H1 (cell line): ENCODE data around the gene MKRN2OS. TPM values are rescaled to one million over a fixed set of nuclear protein-coding genes. Genes with fewer than 3 reads are reported as not detected.

Source experiments
- CTCF ChIA-PET: fragments of 300-600 bp; sonication (Branson Sonifier 250); formaldehyde crosslinking; loops from one replicate; lab custom pipeline; 2021; ENCODE audit not compliant: partially characterized antibody; lab: Charles Lee
- POLR2A ChIA-PET: fragments of 300-600 bp; sonication (Branson Sonifier 250); formaldehyde crosslinking; loops from one replicate; lab custom pipeline; 2021; ENCODE audit warnings: inconsistent platforms; ENCODE audit not compliant: partially characterized antibody; lab: Charles Lee
- DNase-seq, 2 experiments: peaks; one replicate each; pipeline versions ENCODE4 v3.0.0 to v3.0.0-alpha.2; 2010 to 2022; ENCODE audit warnings: low spot score in 2 of 2, low read depth in 1 of 2, mixed read lengths in 1 of 2
- FAIRE-seq: peaks from 2 replicates; lab custom pipeline; 2011; peaks lifted over from hg19 to GRCh38; lab: Jason Lieb, UNC
- H2AFZ ChIP-seq: 2 replicates; pipeline ENCODE4 v1.8.1; 2012; ENCODE audit warnings: low read length, inconsistent platforms
- H2AK5ac ChIP-seq: 2 replicates; pipeline ENCODE4 v1.6.1; 2013; ENCODE audit warnings: low read depth, low read length
- H2BK120ac ChIP-seq: replicated peaks from 2 replicates; pipeline ENCODE3; 2013; ENCODE audit warnings: low read depth, low read length, inconsistent platforms
- H2BK12ac ChIP-seq: 2 replicates; pipeline ENCODE4 v1.6.1; 2013; ENCODE audit warnings: low read depth, low read length
- H2BK15ac ChIP-seq: 2 replicates; pipeline ENCODE4 v1.6.1; 2013; ENCODE audit warnings: low read length
- H2BK20ac ChIP-seq: 2 replicates; pipeline ENCODE4 v1.6.1; 2013; ENCODE audit warnings: low read length
- H2BK5ac ChIP-seq: 2 replicates; pipeline ENCODE4 v1.6.1; 2013; ENCODE audit warnings: low read depth, low read length
- H3K14ac ChIP-seq: 2 replicates; pipeline ENCODE4 v1.6.1; 2013; ENCODE audit warnings: inconsistent platforms; ENCODE audit not compliant: insufficient read length
- H3K18ac ChIP-seq: 2 replicates; pipeline ENCODE4 v1.6.1; 2013; ENCODE audit warnings: low read length; ENCODE audit errors: extremely low read depth
- H3K23ac ChIP-seq: 2 replicates; pipeline ENCODE4 v1.6.1; 2013; ENCODE audit warnings: inconsistent platforms; ENCODE audit not compliant: insufficient read length
- H3K23me2 ChIP-seq: 2 replicates; pipeline ENCODE4 v1.6.1; 2013; ENCODE audit warnings: low read depth, low read length
- H3K27ac ChIP-seq: 2 replicates; pipeline ENCODE4 v1.6.1; 2011; ENCODE audit warnings: low read depth, low read length, inconsistent platforms
- H3K27me3 ChIP-seq, 4 experiments: replicated peaks in 1 of 4; 1 replicate in 1 of 4; 2 replicates in 3 of 4; pipeline versions ENCODE4 v1.6.1 to v1.8.1; 2011 to 2013; ENCODE audit warnings: low read length in 3 of 4, mild to moderate bottlenecking in 3 of 4, inconsistent platforms in 2 of 4, mixed read lengths in 2 of 4, moderate library complexity in 1 of 4; ENCODE audit not compliant: control insufficient read depth in 3 of 4, insufficient read depth in 3 of 4; ENCODE audit errors: extremely low read depth in 1 of 4
- H3K36me3 ChIP-seq, 4 experiments: 2 replicates each; pipeline versions ENCODE4 v1.6.1 to v1.8.1; 2011 to 2013; ENCODE audit warnings: mild to moderate bottlenecking in 4 of 4, low read length in 3 of 4, moderate library complexity in 2 of 4, control low read depth in 1 of 4, inconsistent platforms in 1 of 4; ENCODE audit not compliant: insufficient read depth in 4 of 4, control insufficient read depth in 2 of 4
- H3K4ac ChIP-seq: replicated peaks from 2 replicates; pipeline ENCODE3; 2013; ENCODE audit warnings: low read length, low read depth, mixed read lengths, inconsistent platforms; ENCODE audit not compliant: insufficient read length
- H3K4me1 ChIP-seq, 4 experiments: replicated peaks in 1 of 4; 1 replicate in 1 of 4; 2 replicates in 3 of 4; pipeline versions ENCODE4 v1.6.1 to v1.8.1; 2011 to 2013; ENCODE audit warnings: low read length in 3 of 4, inconsistent platforms in 2 of 4, mixed read lengths in 1 of 4; ENCODE audit not compliant: insufficient read depth in 4 of 4, control insufficient read depth in 3 of 4
- H3K4me2 ChIP-seq, 2 experiments: 2 replicates each; pipeline versions ENCODE4 v1.6.1 to v1.8.1; 2011 to 2013; ENCODE audit warnings: low read depth in 2 of 2, low read length in 2 of 2, control low read depth in 1 of 2, inconsistent platforms in 1 of 2, mild to moderate bottlenecking in 1 of 2; ENCODE audit not compliant: insufficient read depth in 1 of 2
- H3K4me3 ChIP-seq, 4 experiments: fragments of 200-600, 300-600 bp in 1 of 4; sonication (generic), shearing (Covaris generic), sonication (Bioruptor Twin) in 1 of 4; 2 replicates each; pipeline versions ENCODE4 v1.5.1 to v1.8.1; 2011 to 2016; ENCODE audit warnings: low read length in 4 of 4, low read depth in 3 of 4, control low read depth in 2 of 4, inconsistent platforms in 2 of 4, mild to moderate bottlenecking in 2 of 4, mixed read lengths in 1 of 4, moderate library complexity in 1 of 4; ENCODE audit not compliant: insufficient read depth in 2 of 4; ENCODE audit errors: extremely low read depth in 1 of 4
- H3K56ac ChIP-seq: replicated peaks from 2 replicates; pipeline ENCODE3; 2013; ENCODE audit warnings: low read depth, mild to moderate bottlenecking, mixed read lengths, low read length, inconsistent platforms; ENCODE audit not compliant: insufficient read length
- H3K79me1 ChIP-seq: 2 replicates; pipeline ENCODE4 v1.6.1; 2013; ENCODE audit warnings: low read depth, low read length, control low read depth
- H3K79me2 ChIP-seq, 2 experiments: 2 replicates each; pipeline versions ENCODE4 v1.6.1 to v1.8.1; 2012 to 2013; ENCODE audit warnings: low read length in 2 of 2, mild to moderate bottlenecking in 2 of 2, inconsistent platforms in 1 of 2; ENCODE audit not compliant: insufficient read depth in 2 of 2, control insufficient read depth in 1 of 2
- H3K9ac ChIP-seq, 4 experiments: replicated peaks in 1 of 4; 1 replicate in 1 of 4; 2 replicates in 3 of 4; pipeline versions ENCODE4 v1.6.1 to v1.8.1; 2011 to 2013; ENCODE audit warnings: low read depth in 3 of 4, low read length in 3 of 4, control low read depth in 2 of 4, mild to moderate bottlenecking in 2 of 4, moderate library complexity in 2 of 4, inconsistent platforms in 1 of 4; ENCODE audit errors: extremely low read depth in 1 of 4
- H3K9me3 ChIP-seq, 2 experiments: 2 replicates each; pipeline versions ENCODE4 v1.6.1 to v1.8.1; 2012 to 2013; ENCODE audit warnings: mild to moderate bottlenecking in 2 of 2, moderate library complexity in 2 of 2, control low read depth in 1 of 2, inconsistent platforms in 1 of 2, low read depth in 1 of 2, low read length in 1 of 2, mixed read lengths in 1 of 2; ENCODE audit not compliant: insufficient read depth in 2 of 2
- H4K20me1 ChIP-seq, 2 experiments: replicated peaks in 1 of 2; 2 replicates each; pipeline versions ENCODE3 to v1.8.1; 2011 to 2013; ENCODE audit warnings: inconsistent platforms in 2 of 2, low read length in 2 of 2, mild to moderate bottlenecking in 1 of 2; ENCODE audit not compliant: insufficient read depth in 2 of 2, control insufficient read depth in 1 of 2
- H4K5ac ChIP-seq: 2 replicates; pipeline ENCODE4 v1.6.1; 2013; ENCODE audit warnings: low read length, low read depth, mixed read lengths, inconsistent platforms; ENCODE audit not compliant: insufficient read length
- H4K8ac ChIP-seq: 2 replicates; pipeline ENCODE4 v1.8.0; 2013; ENCODE audit warnings: mild to moderate bottlenecking, moderate library complexity, low read length, inconsistent platforms; ENCODE audit not compliant: insufficient read depth; ENCODE audit errors: extremely low read depth
- H4K91ac ChIP-seq: replicated peaks from 2 replicates; pipeline ENCODE3; 2013; ENCODE audit warnings: low read length, mixed read lengths, inconsistent platforms; ENCODE audit not compliant: insufficient read length
- BRCA1 ChIP-seq: IDR thresholded peaks from 2 replicates; pipeline ENCODE4 v1.6.1; 2012; ENCODE audit warnings: low read depth, low read length, improper control_type of control experiment
- MAX ChIP-seq: IDR thresholded peaks from 2 replicates; pipeline ENCODE4 v1.6.1; 2012; ENCODE audit warnings: inconsistent platforms
- WGBS, 2 experiments: shearing (Covaris generic) in 1 of 2; methylation state at CpG; one replicate each; pipeline versions ENCODE4 v1.1.6 to v1.1.7; 2013 to 2015; ENCODE audit warnings: low lambda C conversion rate in 2 of 2, mixed read lengths in 2 of 2, inconsistent platforms in 1 of 2, low coverage in 1 of 2, missing lambda C conversion rate in 1 of 2; ENCODE audit not compliant: insufficient replicate concordance in 2 of 2, insufficient coverage in 1 of 2, insufficient read length in 1 of 2; ENCODE audit errors: extremely low coverage in 1 of 2, missing lambda C conversion rate in 1 of 2; 5-methylcytosine and 5-hydroxymethylcytosine counted together
- polyA plus RNA-seq, 7 experiments: library from polyadenylated mRNA; depleted of rRNA in 3 of 7; stranded (reverse) in 5 of 7; unstranded in 2 of 7; fragments of >200 nt in 5 of 7; fragments of 200-250 nt in 2 of 7; gene quantifications; 1 replicate in 5 of 7; 2 replicates in 1 of 7; 4 replicates in 1 of 7; pipeline versions ENCODE4 v1.2.1 to v1.2.3, GENCODE V29; 2011 to 2013; ENCODE audit warnings: missing spikeins in 2 of 7, mixed read lengths in 2 of 7
- total RNA-seq: library from RNA; stranded (reverse); fragmentation: NEBNext Ultra II Directional; extraction: Animal tissue kit (Norgen Biotek cat#: 25700); gene quantifications from 2 replicates; pipeline ENCODE4 v1.2.1, GENCODE V29; 2021

Gene MKRN2OS
- total and polyA plus RNA-seq, 2 of the 8 experiments (the other 6 are each of a cell fraction or from before 2014, with no cell fraction given): 0.15 to 0.41 TPM

DNA sequence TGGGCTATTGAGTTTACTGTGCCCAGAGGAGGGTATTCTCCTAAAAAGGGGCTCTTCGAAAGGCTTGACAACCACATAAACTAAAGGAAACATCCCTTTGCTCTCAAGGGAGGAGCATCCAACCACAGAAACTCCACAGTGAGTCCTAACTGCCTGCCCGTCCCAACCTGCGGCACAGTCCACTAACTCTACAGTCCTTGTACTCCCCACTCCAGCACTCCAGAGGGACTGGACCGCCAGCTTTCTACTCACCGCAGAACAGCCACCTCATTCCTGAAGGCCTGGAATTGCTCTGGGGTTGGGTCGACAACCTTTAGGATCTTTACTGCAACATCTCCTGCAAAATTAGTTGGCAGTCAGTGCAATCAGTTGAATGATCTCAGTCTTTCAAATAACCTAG lies 46.2 kb upstream of the MKRN2OS start:
- Histone ChIP-seq H3K9ac (no peak overlapping the region), H3K23ac (no peak overlapping the region), H3K27ac (no peak overlapping the region), H4K20me1 (peaks cover 0 to 5% of the 10 kb centered on the region in 2 experiments), H3K18ac (no peak overlapping the region), H3K14ac (no peak overlapping the region), H2BK12ac (no peak overlapping the region), H2BK15ac (no peak overlapping the region), H3K23me2 (no peaks in the 10 kb centered on the region), H3K4me1 (no peaks in the 10 kb centered on the region), H4K8ac (no peak overlapping the region), H2BK20ac (no peak overlapping the region), H3K4me3 (no peak overlapping the region), H3K9me3 (no peaks in the 10 kb centered on the region), H4K91ac (no peak overlapping the region), H3K36me3 (peaks cover 11 to 56% (median 45%) of the 10 kb centered on the region in 4 experiments; a peak in 7 of 8 replicates), H3K4me2 (no peak overlapping the region), H2AFZ (no peak overlapping the region), H3K56ac (no peak overlapping the region), H3K79me2 (no peaks in the 10 kb centered on the region), H2BK5ac (no peak overlapping the region), H2BK120ac (no peak overlapping the region), H2AK5ac (no peak overlapping the region), H3K27me3 (no peaks in the 10 kb centered on the region), H3K79me1 (no peaks in the 10 kb centered on the region; the same call in 1 of the 2 replicates), H3K4ac (no peak overlapping the region), H4K5ac (no peak overlapping the region)
- 91% methylated on average over 6 of the region's 6 CpGs; no CpG with 5 or more reads in 1 of the 2 experiments for WGBS, 2 experiments
- ChIA-PET CTCF (interaction anchor here (1.1 kb wide), 1 partner anchor 10 kb away, joined by 3 read pairs; no protein-coding TSS in a partner anchor), POLR2A (no interaction called here)
- DNase-seq (no peak), FAIRE-seq (no peak)
- TF ChIP-seq MAX (no peak), BRCA1 (no peak)
